Neural progenitor cell (in vitro differentiated cells): ENCODE results near the gene KCNB1. TPM values are rescaled to one million over a fixed set of nuclear protein-coding genes. Genes with fewer than 3 reads are reported as not detected.
A peak's percentile ranks its signal among the peaks of the same experiment; 100 is the strongest.

Experiments
- DNase-seq: peaks from one replicate; pipeline ENCODE4 v3.0.0-alpha.2; 2016; ENCODE audit warnings: low spot score
- H2AFZ ChIP-seq: fragments of 200-600 bp; sonication (generic); replicated peaks from 2 replicates; pipeline ENCODE4 v1.6.1; 2016; ENCODE audit warnings: antibody characterized with exemption
- H3F3A ChIP-seq: fragments of 200-600 bp; sonication (generic); 2 replicates; pipeline ENCODE4 v1.6.1; 2016; ENCODE audit warnings: antibody characterized with exemption, low read depth
- H3K27ac ChIP-seq: fragments of 200-600 bp; sonication (generic); 2 replicates; pipeline ENCODE4 v1.5.1; 2016; ENCODE audit warnings: mild to moderate bottlenecking
- H3K27me3 ChIP-seq: fragments of 200-600 bp; sonication (generic); 2 replicates; pipeline ENCODE4 v1.6.1; 2016; ENCODE audit warnings: mild to moderate bottlenecking, moderate library complexity
- H3K36me3 ChIP-seq: fragments of 200-600 bp; sonication (generic); 2 replicates; pipeline ENCODE4 v1.5.1; 2016
- H3K4me1 ChIP-seq: fragments of 200-600 bp; sonication (generic); 2 replicates; pipeline ENCODE4 v1.6.1; 2016; ENCODE audit warnings: mixed run types
- H3K4me2 ChIP-seq: fragments of 200-600 bp; sonication (generic); 2 replicates; pipeline ENCODE4 v1.6.1; 2016
- H3K4me3 ChIP-seq: fragments of 200-600 bp; sonication (generic); 2 replicates; pipeline ENCODE4 v1.5.1; 2016
- H3K79me2 ChIP-seq: fragments of 200-600 bp; sonication (generic); 2 replicates; pipeline ENCODE4 v1.6.1; 2016; ENCODE audit warnings: low read depth
- H3K9ac ChIP-seq: fragments of 200-600 bp; sonication (generic); 2 replicates; pipeline ENCODE4 v1.6.1; 2016
- H3K9me3 ChIP-seq: fragments of 200-600 bp; sonication (generic); 2 replicates; pipeline ENCODE4 v1.5.1; 2016; ENCODE audit warnings: low read depth
- H4K20me1 ChIP-seq: fragments of 200-600 bp; sonication (generic); 2 replicates; pipeline ENCODE4 v1.6.1; 2016; ENCODE audit warnings: low read depth
- H3K27ac Mint-ChIP-seq: 3 replicates; pipeline ENCODE4 v1.8.0; 2021; ENCODE audit warnings: mixed read lengths
- H3K27me3 Mint-ChIP-seq: 2 replicates; pipeline ENCODE4 v1.8.0; 2022; ENCODE audit warnings: low read depth, mild to moderate bottlenecking, inconsistent platforms, moderate library complexity, mixed read lengths; ENCODE audit not compliant: insufficient read depth
- H3K36me3 Mint-ChIP-seq: 3 replicates; pipeline ENCODE4 v1.8.0; 2021; ENCODE audit warnings: mixed read lengths
- H3K4me1 Mint-ChIP-seq: 3 replicates; pipeline ENCODE4 v1.8.0; 2021; ENCODE audit warnings: mixed read lengths
- H3K4me3 Mint-ChIP-seq: 3 replicates; pipeline ENCODE4 v1.8.0; 2021; ENCODE audit warnings: mild to moderate bottlenecking, moderate library complexity, mixed read lengths
- H3K9me3 Mint-ChIP-seq: 3 replicates; pipeline ENCODE4 v1.8.0; 2020; ENCODE audit warnings: mixed read lengths
- CTCF ChIP-seq: fragments of 200-600 bp; sonication (generic); IDR thresholded peaks from 2 replicates; pipeline ENCODE4 v1.5.1; 2017; ENCODE audit warnings: antibody characterized with exemption, mild to moderate bottlenecking
- EZH2 ChIP-seq: fragments of 200-600 bp; sonication (generic); IDR thresholded peaks from 2 replicates; pipeline ENCODE4 v1.6.1; 2017; ENCODE audit warnings: antibody characterized with exemption, mild to moderate bottlenecking, moderate library complexity
- EZH2phosphoT487 ChIP-seq: fragments of 200-600 bp; sonication (generic); IDR thresholded peaks from 2 replicates; pipeline ENCODE4 v1.6.1; 2017; ENCODE audit warnings: antibody characterized with exemption
- total RNA-seq: library from RNA; depleted of rRNA; stranded (reverse); fragments of >200 nt; gene quantifications from 2 replicates; pipeline ENCODE4 v1.2.3, GENCODE V29; 2015; ENCODE audit warnings: low replicate concordance

The KCNB1 gene
- total RNA-seq, 1 donor from 2014 or later: 0.97 TPM

- Mint-ChIP-seq H3K9me3 (no peaks in the 10 kb centered on the region), H3K36me3 (no peaks in the 10 kb centered on the region), H3K27me3 (peaks cover 26% of the 10 kb centered on the region), H3K4me3 (no peak overlapping the region), H3K27ac (no peak overlapping the region), H3K4me1 (peaks cover 2% of the 10 kb centered on the region)
- no peak overlapping the region for H3K9ac ChIP-seq
- no peak overlapping the region for H2AFZ ChIP-seq
- no peaks in the 10 kb centered on the region for H3K9me3 ChIP-seq
- peaks cover under 1% of the 10 kb centered on the region for H3K4me1 ChIP-seq
- no peaks in the 10 kb centered on the region for H3F3A ChIP-seq
- DNase-seq: no peak
- no peaks in the 10 kb centered on the region for H4K20me1 ChIP-seq
- no peaks in the 10 kb centered on the region for H3K79me2 ChIP-seq
- no peak overlapping the region for H3K4me3 ChIP-seq
- no peak for TF ChIP-seq EZH2
- TF ChIP-seq EZH2phosphoT487: no peak
- no peak for TF ChIP-seq CTCF
- H3K36me3 ChIP-seq: no peaks in the 10 kb centered on the region
- no peak overlapping the region for H3K27ac ChIP-seq
- H3K4me2 ChIP-seq: no peak overlapping the region
- peaks cover 48% of the 10 kb centered on the region for H3K27me3 ChIP-seq
These were observed 7.2 kb upstream of the KCNB1 start for GRCh38 chr20:49489688-49490087.

GRCh38 chr20:49486064-49486463 lies 3.6 kb upstream of the KCNB1 start:
- Mint-ChIP-seq H3K4me3 (no peak overlapping the region), H3K9me3 (no peaks in the 10 kb centered on the region), H3K27me3 (peaks cover 29% of the 10 kb centered on the region), H3K27ac (no peak overlapping the region), H3K36me3 (peaks cover 2% of the 10 kb centered on the region), H3K4me1 (peaks cover 11% of the 10 kb centered on the region)
- no peaks in the 10 kb centered on the region for H3F3A ChIP-seq
- H3K9ac ChIP-seq: no peak overlapping the region
- TF ChIP-seq EZH2phosphoT487 (no peak), EZH2 (no peak), CTCF (no peak)
- peaks cover 81% of the 10 kb centered on the region for H3K27me3 ChIP-seq
- peaks cover 19% of the 10 kb centered on the region for H4K20me1 ChIP-seq
- no peak overlapping the region for H3K27ac ChIP-seq
- H3K36me3 ChIP-seq: no peaks in the 10 kb centered on the region
- H3K79me2 ChIP-seq: no peaks in the 10 kb centered on the region
- H2AFZ ChIP-seq: no peak overlapping the region
- H3K9me3 ChIP-seq: no peaks in the 10 kb centered on the region
- peaks cover 5% of the 10 kb centered on the region for H3K4me1 ChIP-seq
- no peak overlapping the region for H3K4me3 ChIP-seq
- no peak for DNase-seq
- H3K4me2 ChIP-seq: no peak overlapping the region

GRCh38 chr20:49485563-49485962 lies 3.1 kb upstream of the KCNB1 start:
- Histone ChIP-seq H4K20me1 (peaks cover 24% of the 10 kb centered on the region), H3K9me3 (no peaks in the 10 kb centered on the region), H3K4me1 (peaks cover 7% of the 10 kb centered on the region), H3K79me2 (no peaks in the 10 kb centered on the region), H3K36me3 (no peaks in the 10 kb centered on the region), H3F3A (no peaks in the 10 kb centered on the region), H3K4me2 (no peak overlapping the region), H3K27ac (no peak overlapping the region), H3K9ac (no peak overlapping the region), H3K27me3 (peaks cover 83% of the 10 kb centered on the region), H2AFZ (no peak overlapping the region), H3K4me3 (no peak overlapping the region)
- DNase-seq: no peak
- H3K36me3 Mint-ChIP-seq: peaks cover 4% of the 10 kb centered on the region
- no peak for TF ChIP-seq CTCF
- no peak for TF ChIP-seq EZH2phosphoT487
- no peak for TF ChIP-seq EZH2
- no peaks in the 10 kb centered on the region for H3K9me3 Mint-ChIP-seq
- H3K4me3 Mint-ChIP-seq: peak overlapping the region; percentile 93
- no peak overlapping the region for H3K27ac Mint-ChIP-seq
- peaks cover 30% of the 10 kb centered on the region for H3K27me3 Mint-ChIP-seq
- H3K4me1 Mint-ChIP-seq: peaks cover 16% of the 10 kb centered on the region
